GM18526 (cell line): ENCODE measurements around the gene DNM3.

Experiments used
- POLR2A ChIP-seq: IDR thresholded peaks from 3 replicates; pipeline ENCODE4 v1.6.1; 2011; ENCODE audit not compliant: insufficient read length; ENCODE audit errors: extremely low read depth

Gene DNM3

GRCh38 chr1:172376431-172376830 lies 535.1 kb downstream of the DNM3 start:
- no peak for TF ChIP-seq POLR2A

- TF ChIP-seq POLR2A: no peak
Observed at GRCh38 chr1:172377565-172377964, 536.3 kb downstream of the DNM3 start.

- TF ChIP-seq POLR2A: no peak
Observed at GRCh38 chr1:172378109-172378760, 536.9 kb downstream of the DNM3 start.

GRCh38 chr1:172380441-172381244 lies 539.3 kb downstream of the DNM3 start:
- no peak for TF ChIP-seq POLR2A

GRCh38 chr1:172381946-172382345 lies 540.6 kb downstream of the DNM3 start:
- TF ChIP-seq POLR2A: no peak

GRCh38 chr1:172382406-172382805 lies 541.1 kb downstream of the DNM3 start:
- no peak for TF ChIP-seq POLR2A

GRCh38 chr1:172382990-172383389 lies 541.7 kb downstream of the DNM3 start:
- no peak for TF ChIP-seq POLR2A

GRCh38 chr1:172383536-172383935 lies 542.2 kb downstream of the DNM3 start:
- no peak for TF ChIP-seq POLR2A

- no peak for TF ChIP-seq POLR2A
Observed at GRCh38 chr1:172384656-172385055, 543.4 kb downstream of the DNM3 start.

GRCh38 chr1:172386046-172386445 lies 544.7 kb downstream of the DNM3 start:
- TF ChIP-seq POLR2A: no peak

- TF ChIP-seq POLR2A: no peak
Observed at GRCh38 chr1:172388490-172388889, 547.2 kb downstream of the DNM3 start.

- TF ChIP-seq POLR2A: no peak
Observed at GRCh38 chr1:172390301-172390682, 549.0 kb downstream of the DNM3 start.

- peak; percentile 25 for TF ChIP-seq POLR2A
Observed at GRCh38 chr1:172390683-172391551, 549.6 kb downstream of the DNM3 start.

- no peak for TF ChIP-seq POLR2A
Observed at GRCh38 chr1:172391976-172392375, 550.7 kb downstream of the DNM3 start.

- no peak for TF ChIP-seq POLR2A
Observed at GRCh38 chr1:172393354-172393753, 552.1 kb downstream of the DNM3 start.

GRCh38 chr1:172394141-172394751 lies 552.9 kb downstream of the DNM3 start:
- no peak for TF ChIP-seq POLR2A

GRCh38 chr1:172394811-172395210 lies 553.5 kb downstream of the DNM3 start:
- no peak for TF ChIP-seq POLR2A
